GM19324 (cell line): ENCODE data around the gene FOXD4.
"Not testable (repeated sequence)": the region's sequence is repeated elsewhere in the genome, so short reads cannot be mapped to it uniquely, and the experiment has no call there.

Source experiments
- ATAC-seq: cut with Tn5 transposase; IDR thresholded peaks from one replicate; pipeline ENCODE4 v1.9.1; 2021; ENCODE audit warnings: mild to moderate bottlenecking, moderate library complexity; ENCODE audit not compliant: unreplicated experiment, low FRiP score

Gene FOXD4

GRCh38 chr9:94323-94722 is 23.9 kb downstream of the FOXD4 start:
- ATAC-seq: not testable (repeated sequence)

- ATAC-seq: not testable (repeated sequence)
Observed at GRCh38 chr9:93909-94308, 24.3 kb downstream of the FOXD4 start.

GRCh38 chr9:90851-91250 is 27.4 kb downstream of the FOXD4 start:
- not testable (repeated sequence) for ATAC-seq

GRCh38 chr9:88396-89037 is 29.7 kb downstream of the FOXD4 start:
- peak; percentile 66 for ATAC-seq

- not testable (repeated sequence) for ATAC-seq
Observed at GRCh38 chr9:87860-88259, 30.4 kb downstream of the FOXD4 start.

- ATAC-seq: not testable (repeated sequence)
Observed at GRCh38 chr9:87105-87504, 31.1 kb downstream of the FOXD4 start.

- ATAC-seq: not testable (repeated sequence)
Observed at GRCh38 chr9:86697-87096, 31.5 kb downstream of the FOXD4 start.

GRCh38 chr9:82932-83689 is 35.1 kb downstream of the FOXD4 start:
- not testable (repeated sequence) for ATAC-seq

GRCh38 chr9:78333-78732 is 39.9 kb downstream of the FOXD4 start:
- not testable (repeated sequence) for ATAC-seq

- not testable (repeated sequence) for ATAC-seq
Observed at GRCh38 chr9:76389-76788, 41.8 kb downstream of the FOXD4 start.

- not testable (repeated sequence) for ATAC-seq
Observed at GRCh38 chr9:73900-74525, 44.2 kb downstream of the FOXD4 start.

GRCh38 chr9:73076-73899 is 44.9 kb downstream of the FOXD4 start:
- ATAC-seq: not testable (repeated sequence)
